GM12878 (cell line): ENCODE results near the gene RSPO3. TPM values are rescaled to one million over a fixed set of nuclear protein-coding genes. Genes with fewer than 3 reads are reported as not detected.

Experiments
- ATAC-seq: fragments of 200-7000 bp; cut with Tn5 transposase; 3 replicates; pipeline ENCODE4 v1.9.1; 2020; ENCODE audit warnings: mild to moderate bottlenecking, moderate library complexity
- BruUV-seq: library from RNA; stranded (reverse); fragments of 400-500 nt; replicated peaks from 2 replicates; lab custom pipeline; 2021; lab: Mats Ljungman, UMichigan
- CTCF ChIA-PET: fragments of 300-600 bp; sonication (Branson Sonifier 250); formaldehyde crosslinking; extraction: SDS; loops from one replicate; lab custom pipeline; 2021; ENCODE audit warnings: inconsistent platforms; lab: Yijun Ruan, JAX
- POLR2A ChIA-PET: fragments of 350-600 bp; formaldehyde crosslinking; extraction: SDS; loops from one replicate; lab custom pipeline; 2021; ENCODE audit warnings: inconsistent platforms; lab: Charles Lee
- RAD21 ChIA-PET: fragments of 300-600 bp; sonication (Branson Sonifier 250); formaldehyde crosslinking; loops from one replicate; lab custom pipeline; 2023; ENCODE audit warnings: antibody characterized with exemption; ENCODE audit not compliant: unreplicated experiment; lab: Charles Lee
- SMC1A ChIA-PET: fragments of 300-600 bp; sonication (Branson Sonifier 250); formaldehyde crosslinking; loops from one replicate; lab custom pipeline; 2023; ENCODE audit not compliant: unreplicated experiment, uncharacterized antibody; lab: Charles Lee
- DNase-seq: peaks from one replicate; pipeline ENCODE4 v3.0.0-alpha.2; 2011; ENCODE audit warnings: low read depth, low spot score
- FAIRE-seq: peaks from 3 replicates; lab custom pipeline; 2011; peaks lifted over from hg19 to GRCh38; lab: Jason Lieb, UNC
- H2AFZ ChIP-seq: 2 replicates; pipeline ENCODE4 v1.6.0; 2011; ENCODE audit warnings: low read depth, low read length, control low read depth; ENCODE audit not compliant: control insufficient read depth
- H3K27ac ChIP-seq: 2 replicates; pipeline ENCODE4 v1.5.1; 2011; ENCODE audit warnings: control low read depth; ENCODE audit not compliant: control insufficient read depth, insufficient read depth
- H3K27me3 ChIP-seq, 2 experiments: replicated peaks in 1 of 2; 2 replicates each; pipeline versions ENCODE4 v1.6.0 to v1.6.1; 2011; ENCODE audit warnings: low read length in 1 of 2; ENCODE audit not compliant: control insufficient read depth in 2 of 2, insufficient read depth in 2 of 2
- H3K36me3 ChIP-seq, 2 experiments: 2 replicates each; pipeline ENCODE4 v1.5.1; 2011; ENCODE audit warnings: low read length in 1 of 2; ENCODE audit not compliant: control insufficient read depth in 2 of 2, insufficient read depth in 2 of 2
- H3K4me1 ChIP-seq: 2 replicates; pipeline ENCODE4 v1.6.1; 2011; ENCODE audit warnings: mild to moderate bottlenecking, low read length, moderate library complexity, mixed read lengths; ENCODE audit not compliant: control insufficient read depth, insufficient read depth
- H3K4me2 ChIP-seq: 2 replicates; pipeline ENCODE4 v1.6.0; 2011; ENCODE audit warnings: control low read depth; ENCODE audit not compliant: control insufficient read depth, insufficient read depth
- H3K4me3 ChIP-seq: fragments of 200-600 bp; sonication (generic); 2 replicates; pipeline ENCODE4 v1.5.1; 2016
- H3K79me2 ChIP-seq: 2 replicates; pipeline ENCODE4 v1.6.0; 2011; ENCODE audit warnings: low read length; ENCODE audit not compliant: control insufficient read depth, insufficient read depth
- H3K9ac ChIP-seq: 2 replicates; pipeline ENCODE4 v1.8.0; 2011; ENCODE audit warnings: low read length, control low read depth, mixed read lengths; ENCODE audit not compliant: control insufficient read depth, insufficient read depth
- H3K9me3 ChIP-seq: replicated peaks from 3 replicates; pipeline ENCODE4 v1.5.1; 2011; ENCODE audit warnings: mild to moderate bottlenecking, low read length; ENCODE audit not compliant: control insufficient read depth, insufficient read depth
- H4K20me1 ChIP-seq: 2 replicates; pipeline ENCODE4 v1.6.0; 2011; ENCODE audit not compliant: control insufficient read depth, insufficient read depth
- ATF2 ChIP-seq: IDR thresholded peaks from 2 replicates; pipeline ENCODE4 v1.6.1; 2012; ENCODE audit warnings: low read length, inconsistent platforms
- BACH1 ChIP-seq: fragments of 450-650 bp; IDR thresholded peaks from 2 replicates; pipeline ENCODE4 v1.6.1; 2017; ENCODE audit warnings: mild to moderate bottlenecking, borderline replicate concordance
- CEBPB ChIP-seq, 2 experiments: fragments of 150-350 bp in 1 of 2; IDR thresholded peaks; 2 replicates each; pipeline ENCODE4 v1.6.1; 2012 to 2014; ENCODE audit warnings: low read depth in 2 of 2, low read length in 2 of 2, borderline replicate concordance in 1 of 2, inconsistent platforms in 1 of 2
- HCFC1 ChIP-seq: fragments of 150-350 bp; IDR thresholded peaks from 2 replicates; pipeline ENCODE4 v1.6.1; 2014; ENCODE audit warnings: low read length
- HDGF ChIP-seq: fragments of 450-650 bp; IDR thresholded peaks from 2 replicates; pipeline ENCODE4 v1.6.1; 2016; ENCODE audit warnings: antibody characterized with exemption
- KLF5 ChIP-seq: fragments of 450-650 bp; IDR thresholded peaks from 2 replicates; pipeline ENCODE4 v1.6.1; 2014; ENCODE audit warnings: mild to moderate bottlenecking; ENCODE audit not compliant: partially characterized antibody
- LARP7 ChIP-seq: fragments of 450-650 bp; IDR thresholded peaks from 2 replicates; pipeline ENCODE4 v1.6.1; 2017; ENCODE audit warnings: mild to moderate bottlenecking
- MYB ChIP-seq: fragments of 150-350 bp; IDR thresholded peaks from 2 replicates; pipeline ENCODE4 v1.6.1; 2014; ENCODE audit warnings: mild to moderate bottlenecking, low read depth, low read length, borderline replicate concordance
- POLR2A ChIP-seq: IDR thresholded peaks from 2 replicates; pipeline ENCODE4 v1.6.1; 2011; ENCODE audit warnings: low read depth, mild to moderate bottlenecking, low read length
- SMC3 ChIP-seq: IDR thresholded peaks from 2 replicates; pipeline ENCODE4 v1.6.1; 2011; ENCODE audit warnings: low read length, improper control_type of control experiment, borderline replicate concordance
- TCF3 ChIP-seq: IDR thresholded peaks from 2 replicates; pipeline ENCODE4 v1.6.1; 2012; ENCODE audit warnings: low read depth, mild to moderate bottlenecking, low read length, borderline replicate concordance; ENCODE audit not compliant: insufficient read depth
- ZBTB11 ChIP-seq: fragments of 450-650 bp; formaldehyde crosslinking; IDR thresholded peaks from 2 replicates; pipeline ENCODE4 v1.5.0; 2022; ENCODE audit warnings: mild to moderate bottlenecking, missing genetic modification characterization
- ZNF687 ChIP-seq: fragments of 450-650 bp; IDR thresholded peaks from 2 replicates; pipeline ENCODE4 v1.6.1; 2017; ENCODE audit warnings: mild to moderate bottlenecking, moderate library complexity
- WGBS: methylation state at CpG from one replicate; pipeline ENCODE4 v1.1.6; 2016; ENCODE audit warnings: low lambda C conversion rate; ENCODE audit not compliant: insufficient replicate concordance, insufficient coverage; ENCODE audit errors: missing lambda C conversion rate; 5-methylcytosine and 5-hydroxymethylcytosine counted together
- in situ Hi-C: fragments of 300-500 bp; cut with MboI; formaldehyde crosslinking; loops from 9 replicates; pipeline ENCODE4 v1.14.3; 2018; ENCODE audit warnings: mixed read lengths
- intact Hi-C: fragments of 100-400 bp; cut with micrococcal nuclease; formaldehyde crosslinking; loops from one replicate; pipeline ENCODE4 v1.14.2; 2022; ENCODE audit not compliant: unreplicated experiment
- polyA plus RNA-seq, 11 experiments: library from polyadenylated mRNA; depleted of rRNA in 4 of 11; unstranded in 6 of 11; stranded (reverse) in 5 of 11; fragments of >200 nt; fragmentation: Nextera tagmentation in 4 of 11; fragmentation: Illumina TruSeq in 1 of 11; extraction: Ambion mirVana in 4 of 11; extraction: Trizol in 1 of 11; gene quantifications; 1 replicate in 1 of 11; 2 replicates in 10 of 11; pipeline versions ENCODE4 v1.2.1 to v1.2.3, GENCODE V29; 2011 to 2016; ENCODE audit warnings: inconsistent platforms in 2 of 11, missing spikeins in 2 of 11, low read depth in 1 of 11
- total RNA-seq, 4 experiments: library from RNA; depleted of rRNA in 3 of 4; stranded (reverse); fragments of >200 nt in 3 of 4; fragmentation: Illumina TruSeq in 1 of 4; extraction: Trizol in 1 of 4; gene quantifications; 2 replicates each; pipeline versions ENCODE4 v1.2.1 to v1.2.3, GENCODE V29; 2013 to 2021

The RSPO3 gene
- total and polyA plus RNA-seq, 10 of the 15 experiments (the other 5 are each of a cell fraction or from before 2014, with no cell fraction given) = 0.16 TPM; not detected in 9

GRCh38 chr6:127210725-127211124 is 92.3 kb downstream of the RSPO3 start:
- DNase-seq = no peak
- Histone ChIP-seq H3K27me3 (no peaks in the 10 kb centered on the region), H4K20me1 (no peaks in the 10 kb centered on the region), H3K4me1 (no peaks in the 10 kb centered on the region), H2AFZ (no peak overlapping the region), H3K27ac (no peak overlapping the region), H3K9me3 (no peaks in the 10 kb centered on the region), H3K4me3 (no peak overlapping the region), H3K4me2 (no peak overlapping the region), H3K9ac (no peak overlapping the region), H3K79me2 (no peaks in the 10 kb centered on the region), H3K36me3 (no peaks in the 10 kb centered on the region)
- intact Hi-C loops = no loop called here
- ChIA-PET POLR2A (no interaction called here), SMC1A (interaction anchor here (1.0 to 1.1 kb wide), 2 partner anchors 10 to 21 kb away, joined by 3 read pairs; no protein-coding TSS in a partner anchor), RAD21 (interaction anchor here (0.6 to 0.8 kb wide), 2 partner anchors 91 to 693 kb away, joined by 3 read pairs; no protein-coding TSS in a partner anchor), CTCF (interaction anchor here (0.6 to 1.3 kb wide), 5 partner anchors 18 to 734 kb away, joined by 3 to 5 read pairs (median 3); no protein-coding TSS in a partner anchor)
- in situ Hi-C loops = no loop called here
- ATAC-seq = no peak
- no TSS peak for BruUV-seq
- no peak for FAIRE-seq
- WGBS = 33% methylated on average over 6 of the region's 6 CpGs
- TF ChIP-seq ZNF687 (no peak), HCFC1 (no peak), ATF2 (no peak), LARP7 (no peak), BACH1 (no peak), ZBTB11 (no peak), POLR2A (no peak), TCF3 (no peak), CEBPB (IDR thresholded peaks at IDR 0.05; ENCODE audit: borderline replicate concordance in 1 of 2, low read depth in 2 of 2, low read length in 2 of 2) (no peak), KLF5 (no peak), SMC3 (no peak), MYB (no peak), HDGF (no peak)
